Calu3 (cell line): ENCODE data around the gene ACOXL. TPM values are rescaled to one million over a fixed set of nuclear protein-coding genes. Genes with fewer than 3 reads are reported as not detected.

Experiments
- BruUV-seq: library from RNA; stranded (reverse); fragments of 400-500 nt; replicated peaks from 2 replicates; lab custom pipeline; 2021; lab: Mats Ljungman, UMichigan
- CTCF ChIA-PET: fragments of 300-600 bp; sonication (Branson Sonifier 250); formaldehyde crosslinking; loops from one replicate; lab custom pipeline; 2022; ENCODE audit warnings: antibody characterized with exemption; lab: Charles Lee
- DNase-seq: peaks from one replicate; pipeline ENCODE4 v3.0.0; 2022
- H3K27ac Mint-ChIP-seq: one replicate; pipeline ENCODE4 v1.8.0; 2022; ENCODE audit warnings: mixed read lengths; ENCODE audit not compliant: unreplicated experiment
- H3K27me3 Mint-ChIP-seq: one replicate; pipeline ENCODE4 v1.8.0; 2022; ENCODE audit warnings: mixed read lengths; ENCODE audit not compliant: unreplicated experiment
- H3K36me3 Mint-ChIP-seq: one replicate; pipeline ENCODE4 v1.8.0; 2022; ENCODE audit warnings: mild to moderate bottlenecking, moderate library complexity, mixed read lengths; ENCODE audit not compliant: insufficient read depth, unreplicated experiment
- H3K4me1 Mint-ChIP-seq: one replicate; pipeline ENCODE4 v1.8.0; 2022; ENCODE audit warnings: mild to moderate bottlenecking, low read depth, mixed read lengths; ENCODE audit not compliant: unreplicated experiment
- H3K4me3 Mint-ChIP-seq: one replicate; pipeline ENCODE4 v1.8.0; 2022; ENCODE audit warnings: mild to moderate bottlenecking, low read depth, moderate library complexity, mixed read lengths; ENCODE audit not compliant: unreplicated experiment
- H3K9me3 Mint-ChIP-seq: one replicate; pipeline ENCODE4 v1.8.0; 2022; ENCODE audit warnings: low read depth, mixed read lengths; ENCODE audit not compliant: unreplicated experiment
- CTCF ChIP-seq: fragments of 200-600 bp; IDR thresholded peaks from one replicate; pipeline ENCODE4 v1.8.0; 2022; ENCODE audit warnings: antibody characterized with exemption; ENCODE audit not compliant: unreplicated experiment
- intact Hi-C: fragments of 100-400 bp; cut with micrococcal nuclease; formaldehyde crosslinking; loops from one replicate; pipeline ENCODE4 v1.10.0; 2022; ENCODE audit not compliant: unreplicated experiment
- total RNA-seq: library from RNA; stranded (reverse); gene quantifications from 2 replicates; pipeline ENCODE4 v1.2.3, GENCODE V29; 2022

The ACOXL gene
- total RNA-seq, 1 experiment from 2014 or later = 2.7 TPM

- H3K4me3 Mint-ChIP-seq = no peak overlapping the region
- H3K9me3 Mint-ChIP-seq = no peaks in the 10 kb centered on the region
- peaks cover 19% of the 10 kb centered on the region for H3K27me3 Mint-ChIP-seq
- DNase-seq = no peak
- TF ChIP-seq CTCF = no peak
- intact Hi-C loops = no loop called here
- H3K36me3 Mint-ChIP-seq = no peaks in the 10 kb centered on the region
- no TSS peak for BruUV-seq
- no peak overlapping the region for H3K27ac Mint-ChIP-seq
- no peaks in the 10 kb centered on the region for H3K4me1 Mint-ChIP-seq
- CTCF ChIA-PET = no interaction called here
Observed at GRCh38 chr2:110836671-110837070, 104.3 kb downstream of the ACOXL start.

GRCh38 chr2:110837446-110838409, 105.4 kb downstream of the ACOXL start:
- no peak for DNase-seq
- no TSS peak for BruUV-seq
- Mint-ChIP-seq H3K4me3 (no peak overlapping the region), H3K27ac (no peak overlapping the region), H3K4me1 (no peaks in the 10 kb centered on the region), H3K36me3 (no peaks in the 10 kb centered on the region), H3K9me3 (no peaks in the 10 kb centered on the region), H3K27me3 (peaks cover 30% of the 10 kb centered on the region)
- intact Hi-C loops = no loop called here
- no peak for TF ChIP-seq CTCF
- CTCF ChIA-PET = no interaction called here

GRCh38 chr2:110838657-110839384, 106.4 kb downstream of the ACOXL start:
- DNase-seq = no peak
- intact Hi-C loops = no loop called here
- Mint-ChIP-seq H3K27me3 (peaks cover 31% of the 10 kb centered on the region), H3K4me1 (no peaks in the 10 kb centered on the region), H3K27ac (no peak overlapping the region), H3K9me3 (no peaks in the 10 kb centered on the region), H3K36me3 (no peaks in the 10 kb centered on the region), H3K4me3 (no peak overlapping the region)
- CTCF ChIA-PET = no interaction called here
- no TSS peak for BruUV-seq
- no peak for TF ChIP-seq CTCF

DNA sequence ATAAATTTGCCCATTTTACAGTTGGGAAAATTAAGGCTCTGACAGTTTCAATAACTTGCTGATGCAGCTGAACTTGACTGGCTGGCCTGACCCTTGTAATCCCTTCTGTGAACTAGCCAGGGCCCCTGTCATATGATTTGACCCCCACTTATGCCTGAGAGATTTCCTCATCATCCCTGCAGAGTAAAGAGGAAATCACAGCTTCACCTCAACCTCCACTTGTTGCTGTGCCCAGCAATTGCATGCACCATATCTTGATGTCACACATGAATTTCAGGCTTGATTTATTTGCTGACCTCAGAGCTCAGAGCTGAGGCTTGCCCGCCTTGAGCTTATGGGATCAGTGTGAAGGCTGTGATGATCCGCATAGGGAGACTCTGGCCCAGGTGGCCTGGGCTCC, 108.1 kb downstream of the ACOXL start:
- Mint-ChIP-seq H3K9me3 (no peaks in the 10 kb centered on the region), H3K36me3 (no peaks in the 10 kb centered on the region), H3K4me1 (no peaks in the 10 kb centered on the region), H3K27ac (no peak overlapping the region), H3K4me3 (no peak overlapping the region), H3K27me3 (peaks cover 28% of the 10 kb centered on the region)
- intact Hi-C loops = no loop called here
- BruUV-seq = no TSS peak
- CTCF ChIA-PET = no interaction called here
- no peak for DNase-seq
- TF ChIP-seq CTCF = no peak
